ENCODE data around the gene ATRIP.

The ATRIP gene

GRCh38 chr3:48422681-48423080 lies 23.9 kb upstream of the ATRIP start:
- no peak for DNase-seq (ENCODE audit: extremely low spot score, insufficient read length, low read depth)
- FAIRE-seq, result no peak

DNA sequence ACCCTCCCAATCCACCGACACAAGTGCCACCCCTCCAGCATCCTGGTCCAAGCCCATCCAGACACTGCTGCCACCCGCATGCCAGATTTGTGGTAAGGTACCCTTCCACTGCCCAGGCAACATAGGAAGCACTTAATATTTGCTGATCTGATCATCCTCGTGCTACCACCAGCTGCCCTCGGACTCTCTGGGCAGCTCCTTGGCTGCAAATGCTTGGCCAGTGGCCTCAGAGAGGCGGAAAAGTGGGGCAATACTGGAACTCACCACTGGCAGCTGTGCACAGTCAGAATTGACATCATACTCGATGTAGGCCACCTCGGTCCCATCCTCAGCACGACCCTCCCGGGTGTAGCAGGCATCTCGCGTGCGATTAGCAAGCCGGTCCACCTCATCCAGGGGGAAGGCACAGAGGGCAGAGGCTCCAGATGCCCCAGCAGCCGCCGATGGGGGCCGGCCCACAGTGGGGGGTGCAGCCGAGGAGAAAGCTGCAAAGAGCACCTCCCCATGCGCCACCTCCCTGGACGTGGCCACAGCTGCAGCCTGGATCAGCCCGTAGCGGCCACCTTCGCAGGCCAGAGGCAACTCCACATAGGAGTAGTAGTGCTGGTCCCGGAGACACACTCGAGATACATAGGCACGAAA lies 23.2 kb upstream of the ATRIP start:
- FAIRE-seq, result no peak
- DNase-seq (ENCODE audit: extremely low spot score, insufficient read length, low read depth), result no peak

GRCh38 chr3:48423883-48424695 lies 22.4 kb upstream of the ATRIP start:
- DNase-seq (ENCODE audit: extremely low spot score, insufficient read length, low read depth) (no peak), FAIRE-seq (no peak)

DNA sequence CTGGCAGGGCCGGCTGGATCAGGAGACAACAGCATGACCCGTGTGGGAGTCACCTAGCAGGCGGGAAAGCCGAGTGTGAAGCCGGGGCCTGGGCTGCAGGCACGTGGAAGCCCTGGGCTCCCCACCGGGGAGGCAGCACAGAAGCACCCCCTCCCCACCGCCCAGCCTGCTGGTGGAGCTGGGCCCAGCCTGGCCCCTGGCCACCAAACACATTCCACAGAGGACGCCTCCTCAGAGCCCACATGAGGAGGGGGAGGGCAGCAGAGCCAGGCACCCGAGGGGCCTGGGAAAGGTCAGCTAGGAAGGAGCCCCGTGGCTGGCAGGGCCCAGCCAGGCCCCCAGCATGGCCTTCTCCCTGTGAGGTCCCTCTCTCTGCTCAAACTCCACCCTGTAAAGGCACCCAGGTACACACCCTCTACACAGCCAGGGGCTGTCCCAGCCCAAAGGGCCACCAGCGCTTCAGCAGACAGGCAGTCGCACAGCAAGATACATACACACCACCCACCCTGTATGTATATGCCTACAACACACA lies 21.2 kb upstream of the ATRIP start:
- FAIRE-seq (no peak), DNase-seq (ENCODE audit: extremely low spot score, insufficient read length, low read depth) (no peak)

GRCh38 chr3:48426401-48426909 lies 20.1 kb upstream of the ATRIP start:
- DNase-seq (ENCODE audit: extremely low spot score, insufficient read length, low read depth) (no peak), FAIRE-seq (no peak)

GRCh38 chr3:48426944-48427629 lies 19.4 kb upstream of the ATRIP start:
- DNase-seq (ENCODE audit: extremely low spot score, insufficient read length, low read depth) (no peak), FAIRE-seq (peak; percentile 53)

GRCh38 chr3:48427630-48427962 lies 18.9 kb upstream of the ATRIP start:
- no peak for FAIRE-seq
- DNase-seq (ENCODE audit: extremely low spot score, insufficient read length, low read depth), result no peak

- DNase-seq (ENCODE audit: extremely low spot score, insufficient read length, low read depth), result no peak
Observed at GRCh38 chr3:48428088-48428571, 18.4 kb upstream of the ATRIP start.

GRCh38 chr3:48428572-48429316 lies 17.8 kb upstream of the ATRIP start:
- no peak for DNase-seq (ENCODE audit: extremely low spot score, insufficient read length, low read depth)
- peak; percentile 67 for FAIRE-seq

More at GRCh38 chr3:48428088-48428571, 18.4 kb upstream of the ATRIP start:
- FAIRE-seq, result no peak

DNA sequence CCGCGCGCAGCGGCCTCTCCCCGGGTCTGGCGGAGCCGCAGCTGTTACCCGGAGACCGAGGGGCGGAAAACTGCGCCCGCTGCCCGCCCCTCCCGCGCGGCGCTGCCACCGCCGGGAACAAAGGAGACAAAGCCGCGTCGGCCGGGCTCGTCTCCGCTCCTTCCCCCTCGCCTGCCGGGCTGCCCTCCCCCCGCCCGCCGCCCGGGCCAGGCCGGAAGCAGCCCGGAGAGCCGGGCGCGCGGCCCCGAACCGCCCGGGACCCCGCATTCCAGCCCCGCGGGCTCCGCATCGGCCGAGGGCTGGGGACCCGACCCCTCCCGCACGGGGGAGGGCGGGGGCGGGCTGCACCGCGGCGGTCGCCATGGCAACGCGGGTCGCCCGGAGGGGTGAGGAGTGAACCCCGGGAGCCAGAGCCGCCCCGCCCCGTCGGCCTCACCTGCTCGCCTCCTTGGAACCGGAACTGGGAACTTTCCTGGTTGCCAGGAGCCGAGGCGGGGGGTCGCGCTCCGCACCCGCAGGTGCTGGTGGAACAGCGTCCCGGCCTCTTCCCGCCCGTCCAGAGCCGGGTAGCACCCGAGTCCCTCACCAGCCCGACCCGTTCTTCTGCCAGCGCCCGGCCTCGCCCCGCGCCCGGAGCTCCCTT lies 17.1 kb upstream of the ATRIP start:
- FAIRE-seq (no peak), DNase-seq (ENCODE audit: extremely low spot score, insufficient read length, low read depth) (peak; percentile 58)

- DNase-seq (ENCODE audit: extremely low spot score, insufficient read length, low read depth) (no peak), FAIRE-seq (no peak)
Observed at GRCh38 chr3:48429960-48430707, 16.4 kb upstream of the ATRIP start, which contains the start of gene PLXNB1. Gene PLXNB1, minus strand, starts transcription at chr3:48430086. Its CDS starts 5,475 bp downstream, at chr3:48424611.

GRCh38 chr3:48430708-48431101 lies 15.8 kb upstream of the ATRIP start:
- DNase-seq (ENCODE audit: extremely low spot score, insufficient read length, low read depth) (no peak), FAIRE-seq (no peak)

DNA sequence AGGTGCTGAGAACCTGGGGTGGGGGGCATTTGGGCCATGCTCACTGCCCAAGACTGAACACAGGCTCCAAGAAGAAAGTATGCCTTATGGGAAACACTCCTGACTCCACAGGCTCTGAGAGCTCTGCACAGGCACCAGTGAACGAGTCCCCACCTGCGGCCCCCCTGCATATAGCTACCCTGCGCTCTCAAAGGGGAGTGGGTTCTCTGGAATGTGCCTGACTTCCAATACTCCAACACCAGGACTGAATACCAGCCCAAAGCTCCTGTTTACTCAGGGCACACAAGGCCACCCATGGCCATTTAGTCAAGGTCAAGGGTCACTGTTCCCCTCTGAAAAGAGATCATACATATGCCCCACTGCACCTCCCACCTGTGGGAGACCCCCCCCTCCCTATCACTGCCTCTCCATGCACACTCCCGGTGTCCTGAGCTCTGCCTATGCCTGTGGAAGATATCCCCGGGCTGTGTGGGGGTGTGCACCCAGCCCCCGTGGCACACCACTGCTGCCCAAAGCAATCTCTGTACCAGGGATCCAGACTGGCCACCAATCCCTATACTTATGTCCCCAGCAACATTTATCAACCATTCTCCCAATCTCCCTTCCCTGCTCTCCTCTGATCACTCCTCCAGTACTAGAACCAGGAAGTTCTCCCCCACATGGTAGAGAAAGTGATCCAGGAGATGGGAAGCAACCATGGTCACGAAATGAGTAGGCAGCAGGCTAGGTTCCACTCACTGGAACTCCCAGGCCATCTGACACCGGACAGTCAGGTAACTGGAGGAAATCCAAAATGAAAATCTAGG lies 15.1 kb upstream of the ATRIP start:
- DNase-seq (ENCODE audit: extremely low spot score, insufficient read length, low read depth) (no peak), FAIRE-seq (no peak)

DNA sequence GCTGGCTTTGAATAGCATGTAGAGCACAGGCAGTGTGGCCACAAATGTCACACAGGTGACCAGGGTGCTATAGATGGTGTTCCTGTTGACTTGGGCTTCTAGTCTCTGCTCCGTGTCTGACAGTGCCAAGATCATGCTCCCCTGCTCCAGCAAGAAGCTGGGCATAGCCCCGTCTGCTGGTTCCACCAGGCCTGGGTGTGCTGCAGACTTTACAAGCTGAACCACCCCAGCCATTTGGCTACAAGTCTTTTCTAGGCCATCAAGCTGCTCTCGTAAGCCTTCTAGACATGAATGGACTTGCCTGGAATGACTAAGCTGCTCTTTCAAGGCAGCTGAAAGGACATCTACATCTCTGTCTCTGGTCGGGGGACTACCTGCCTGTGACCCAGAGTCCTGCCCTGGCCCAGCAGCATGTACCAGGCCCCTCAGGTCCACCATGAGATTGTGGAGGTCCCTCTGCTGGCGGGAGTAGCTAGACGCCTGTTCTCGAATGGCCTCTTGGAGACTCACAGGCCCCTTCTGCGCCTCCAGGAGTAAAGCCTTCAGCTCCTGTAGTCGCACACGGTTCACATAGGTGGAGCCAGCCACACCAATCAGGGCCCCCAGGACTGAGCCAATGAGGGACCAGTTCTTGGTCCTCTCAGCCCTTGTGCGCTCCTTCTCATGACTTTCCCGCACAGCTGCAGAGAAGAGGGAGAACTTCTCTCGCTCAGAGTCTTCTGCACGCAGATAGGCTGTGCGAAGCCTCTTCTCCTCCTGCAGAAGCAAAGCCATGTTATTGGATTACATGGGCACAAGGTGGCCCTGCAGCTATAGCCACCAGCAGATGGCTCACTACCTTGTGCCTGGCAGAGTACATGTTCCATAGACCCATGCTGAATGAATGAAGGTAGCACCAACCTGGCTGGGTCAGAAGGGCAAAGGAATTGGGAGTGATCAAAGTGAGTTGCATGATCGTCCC lies 13.8 kb upstream of the ATRIP start:
- FAIRE-seq, result no peak
- DNase-seq (ENCODE audit: extremely low spot score, insufficient read length, low read depth), result no peak

DNA sequence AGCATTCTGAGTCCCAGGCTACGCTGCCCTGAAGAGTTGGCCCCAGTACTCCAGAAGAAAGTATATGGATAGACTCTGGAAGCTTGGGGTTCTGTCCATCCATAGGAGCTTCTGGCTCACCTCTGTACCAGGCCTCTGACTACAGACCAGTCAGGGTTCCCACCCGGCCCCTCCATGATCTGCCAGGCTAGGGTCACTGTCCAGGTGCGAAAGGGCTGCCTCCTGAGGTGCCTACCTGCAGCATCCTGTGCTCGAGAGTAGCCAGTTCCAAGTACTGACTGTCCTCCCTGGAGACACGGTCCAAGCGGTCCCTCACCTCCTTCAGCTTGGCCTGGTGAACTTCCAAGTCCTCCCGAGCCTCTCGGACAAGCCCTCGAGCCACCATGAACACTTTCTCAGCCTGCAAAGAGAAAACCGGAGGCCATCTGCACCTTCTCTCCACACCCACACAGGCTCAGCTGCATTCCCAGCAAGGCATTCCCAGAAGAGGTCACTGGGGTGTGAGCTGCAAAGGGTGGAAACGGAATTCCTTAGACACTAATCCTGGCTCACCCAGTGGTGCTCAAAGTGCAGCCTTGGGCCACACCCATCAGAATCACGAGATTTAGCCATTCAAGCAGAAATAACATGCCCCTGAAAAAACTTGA lies 12.9 kb upstream of the ATRIP start:
- no peak for FAIRE-seq
- DNase-seq (ENCODE audit: extremely low spot score, insufficient read length, low read depth), result no peak

- DNase-seq (ENCODE audit: extremely low spot score, insufficient read length, low read depth) (no peak), FAIRE-seq (no peak)
Observed at GRCh38 chr3:48434591-48435222, 11.8 kb upstream of the ATRIP start.
